UCSD-AML1 (cell line): Measurements from ENCODE around the gene PRKG1.

Experiments used
- DNase-seq: peaks from one replicate; lab custom pipeline; 2025; ENCODE audit not compliant: unreplicated experiment; lab: John Stamatoyannopoulos, UW

Gene PRKG1

GRCh38 chr10:51638211-51638610 lies 563.9 kb downstream of the PRKG1 start:
- DNase-seq, result no peak

GRCh38 chr10:51638737-51639136 lies 564.5 kb downstream of the PRKG1 start:
- DNase-seq, result no peak

GRCh38 chr10:51640120-51640819 lies 566.0 kb downstream of the PRKG1 start:
- no peak for DNase-seq

- no peak for DNase-seq
These were observed 568.3 kb downstream of the PRKG1 start for GRCh38 chr10:51642581-51642980.

- no peak for DNase-seq
These were observed 569.4 kb downstream of the PRKG1 start for GRCh38 chr10:51643734-51644133.

- DNase-seq, result no peak
These were observed 574.8 kb downstream of the PRKG1 start for GRCh38 chr10:51649064-51649463.

GRCh38 chr10:51651063-51651462 lies 576.8 kb downstream of the PRKG1 start:
- no peak for DNase-seq

- DNase-seq, result no peak
These were observed 578.7 kb downstream of the PRKG1 start for GRCh38 chr10:51653025-51653424.

- no peak for DNase-seq
These were observed 580.6 kb downstream of the PRKG1 start for GRCh38 chr10:51654918-51655317.

- no peak for DNase-seq
These were observed 582.2 kb downstream of the PRKG1 start for GRCh38 chr10:51656503-51656902.

- no peak for DNase-seq
These were observed 583.7 kb downstream of the PRKG1 start for GRCh38 chr10:51658000-51658399.

- no peak for DNase-seq
These were observed 585.1 kb downstream of the PRKG1 start for GRCh38 chr10:51659344-51659743.

- DNase-seq, result no peak
These were observed 588.8 kb downstream of the PRKG1 start for GRCh38 chr10:51663086-51663485.

GRCh38 chr10:51666456-51666855 lies 592.2 kb downstream of the PRKG1 start:
- no peak for DNase-seq

- no peak for DNase-seq
These were observed 593.5 kb downstream of the PRKG1 start for GRCh38 chr10:51667678-51668335.

- DNase-seq, result no peak
These were observed 594.0 kb downstream of the PRKG1 start for GRCh38 chr10:51668336-51668689.

- no peak for DNase-seq
These were observed 594.8 kb downstream of the PRKG1 start for GRCh38 chr10:51669041-51669440.

GRCh38 chr10:51672039-51672535 lies 597.8 kb downstream of the PRKG1 start:
- no peak for DNase-seq

GRCh38 chr10:51675088-51675487 lies 600.8 kb downstream of the PRKG1 start:
- DNase-seq, result no peak

- DNase-seq, result no peak
These were observed 605.6 kb downstream of the PRKG1 start for GRCh38 chr10:51679841-51680240.

- no peak for DNase-seq
These were observed 608.9 kb downstream of the PRKG1 start for GRCh38 chr10:51683031-51683691.

GRCh38 chr10:51685768-51686167 lies 611.5 kb downstream of the PRKG1 start:
- DNase-seq, result no peak
